GM10266 (cell line): ENCODE results near the gene VSIR.

Experiments
- DNase-seq: peaks from one replicate; pipeline ENCODE4 v3.0.0; 2012; ENCODE audit errors: extremely low spot score
- TF ChIP-seq, protein P1 (sequence below): IDR thresholded peaks from 2 replicates; pipeline ENCODE4 v1.5.1; 2012; ENCODE audit warnings: mild to moderate bottlenecking, low read depth; ENCODE audit not compliant: control insufficient read depth, insufficient read depth; ENCODE audit errors: missing control alignments

VSIR gene

DNA sequence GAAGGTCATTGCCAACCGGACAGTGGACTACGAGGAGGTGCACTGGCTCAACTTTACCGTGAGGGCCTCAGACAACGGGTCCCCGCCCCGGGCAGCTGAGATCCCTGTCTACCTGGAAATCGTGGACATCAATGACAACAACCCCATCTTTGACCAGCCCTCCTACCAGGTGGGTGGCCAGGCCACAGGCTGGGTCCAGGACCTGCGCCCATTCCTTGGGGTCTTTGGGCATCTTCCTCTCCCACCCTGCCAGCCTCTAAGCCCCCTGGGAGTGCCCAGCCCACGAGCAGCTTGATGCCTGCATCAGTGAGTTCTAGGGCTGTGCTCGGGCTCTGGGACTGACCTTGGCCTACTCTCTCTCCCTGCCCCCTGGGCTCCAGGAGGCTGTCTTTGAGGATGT, 25.8 kb upstream of the VSIR start:
- TF ChIP-seq, protein P1, sequence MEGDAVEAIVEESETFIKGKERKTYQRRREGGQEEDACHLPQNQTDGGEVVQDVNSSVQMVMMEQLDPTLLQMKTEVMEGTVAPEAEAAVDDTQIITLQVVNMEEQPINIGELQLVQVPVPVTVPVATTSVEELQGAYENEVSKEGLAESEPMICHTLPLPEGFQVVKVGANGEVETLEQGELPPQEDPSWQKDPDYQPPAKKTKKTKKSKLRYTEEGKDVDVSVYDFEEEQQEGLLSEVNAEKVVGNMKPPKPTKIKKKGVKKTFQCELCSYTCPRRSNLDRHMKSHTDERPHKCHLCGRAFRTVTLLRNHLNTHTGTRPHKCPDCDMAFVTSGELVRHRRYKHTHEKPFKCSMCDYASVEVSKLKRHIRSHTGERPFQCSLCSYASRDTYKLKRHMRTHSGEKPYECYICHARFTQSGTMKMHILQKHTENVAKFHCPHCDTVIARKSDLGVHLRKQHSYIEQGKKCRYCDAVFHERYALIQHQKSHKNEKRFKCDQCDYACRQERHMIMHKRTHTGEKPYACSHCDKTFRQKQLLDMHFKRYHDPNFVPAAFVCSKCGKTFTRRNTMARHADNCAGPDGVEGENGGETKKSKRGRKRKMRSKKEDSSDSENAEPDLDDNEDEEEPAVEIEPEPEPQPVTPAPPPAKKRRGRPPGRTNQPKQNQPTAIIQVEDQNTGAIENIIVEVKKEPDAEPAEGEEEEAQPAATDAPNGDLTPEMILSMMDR, result no peak

DNA sequence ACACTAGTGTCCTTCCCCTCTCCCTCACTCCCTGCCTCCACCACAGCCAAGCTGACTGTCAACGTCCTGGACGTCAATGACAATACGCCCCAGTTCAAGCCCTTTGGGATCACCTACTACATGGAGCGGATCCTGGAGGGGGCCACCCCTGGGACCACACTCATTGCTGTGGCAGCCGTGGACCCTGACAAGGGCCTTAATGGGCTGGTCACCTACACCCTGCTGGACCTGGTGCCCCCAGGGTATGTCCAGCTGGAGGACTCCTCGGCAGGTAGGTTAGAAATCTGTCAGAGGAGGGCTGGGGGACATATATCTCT, 24.9 kb upstream of the VSIR start:
- DNase-seq, result no peak
- TF ChIP-seq, protein P1, result no peak

More for the DNA sequence above, 25.8 kb upstream of the VSIR start:
- DNase-seq, result no peak

DNA sequence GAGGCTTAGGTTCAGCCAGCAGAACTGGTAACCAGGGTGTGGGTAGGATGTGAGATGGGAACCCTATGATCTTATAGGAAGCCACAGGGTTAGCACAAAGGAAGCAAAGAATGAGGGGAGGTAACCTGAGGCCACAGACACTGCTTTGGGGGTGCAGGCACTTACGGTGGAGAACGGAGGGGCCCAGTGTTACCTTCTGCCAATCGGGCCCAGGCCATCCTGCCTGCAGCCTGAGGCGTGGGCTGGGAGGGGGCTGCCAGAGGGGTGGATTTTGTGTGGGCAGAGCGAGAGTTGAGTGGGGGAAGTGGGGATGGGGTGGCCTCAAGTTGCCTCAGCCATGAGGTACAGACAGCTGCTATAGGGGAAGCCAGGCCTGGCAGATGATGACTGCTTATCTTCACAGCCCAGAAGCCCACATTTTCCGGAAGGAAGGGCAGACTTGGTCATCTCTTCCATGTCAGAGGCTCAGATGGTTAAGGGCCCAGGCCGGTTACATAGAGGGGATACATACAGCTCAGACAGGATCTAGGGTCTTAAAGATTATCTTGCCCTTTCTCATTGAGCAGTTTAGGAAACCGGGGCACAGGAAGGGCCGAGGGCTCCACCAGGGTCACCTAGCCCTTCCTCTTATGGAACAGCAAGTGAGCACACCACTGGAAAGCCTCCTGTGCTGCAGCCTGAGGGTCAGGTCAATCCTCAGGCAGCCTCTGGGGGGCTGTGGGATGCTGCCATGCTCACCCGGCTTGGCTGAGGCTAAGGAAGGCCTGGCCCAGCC, 24.4 kb upstream of the VSIR start:
- DNase-seq, result no peak
- TF ChIP-seq, protein P1, result no peak

DNA sequence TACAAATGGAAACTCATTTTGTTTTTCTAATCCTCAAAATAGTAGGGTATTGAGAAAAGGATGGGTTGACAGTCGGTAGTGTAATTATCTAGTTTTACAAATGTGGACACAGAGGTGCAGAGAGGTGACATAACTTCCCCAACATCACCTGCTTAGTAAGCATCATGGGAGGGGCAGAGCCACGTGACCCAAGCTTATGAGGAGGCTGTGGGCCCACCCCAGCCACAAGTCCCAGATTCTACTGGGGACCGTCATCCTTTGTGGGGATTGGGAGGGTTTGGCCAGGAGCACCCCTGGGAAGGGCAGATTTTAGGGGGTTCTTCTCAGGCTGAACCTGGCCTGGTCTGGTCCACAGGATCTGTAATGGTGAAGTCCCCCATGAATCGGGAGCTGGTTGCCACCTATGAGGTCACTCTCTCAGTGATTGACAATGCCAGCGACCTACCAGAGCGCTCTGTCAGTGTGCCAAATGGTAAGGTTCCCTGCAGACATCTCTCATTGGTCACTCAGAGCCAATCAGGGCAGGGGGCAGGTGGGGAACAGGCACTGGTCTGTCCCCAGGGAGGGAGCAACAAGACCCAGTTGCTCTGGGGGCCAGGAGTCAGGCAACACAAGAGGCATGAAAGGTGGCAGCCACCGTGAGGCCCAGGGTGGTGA, 23.6 kb upstream of the VSIR start:
- TF ChIP-seq, protein P1, result no peak
- DNase-seq, result no peak

DNA sequence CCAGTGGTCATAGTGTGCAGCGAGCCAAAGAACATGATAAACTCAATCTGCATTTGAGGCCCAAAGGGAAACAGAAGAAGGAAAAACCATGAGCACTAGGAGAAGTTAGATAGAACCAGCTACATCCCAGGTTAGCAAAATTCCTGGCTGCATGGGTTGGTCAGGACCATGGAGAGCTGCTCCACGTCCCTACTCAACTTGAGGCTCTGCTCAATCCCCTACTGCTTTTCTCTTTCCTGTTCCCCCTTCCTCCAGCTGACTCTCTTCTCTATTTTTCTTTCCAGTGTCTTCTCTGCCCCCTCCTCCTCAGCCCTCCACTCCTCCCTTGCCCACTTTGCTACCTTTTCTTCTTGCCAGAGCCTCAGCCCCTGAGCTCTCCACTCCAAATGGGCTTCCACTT, 21.9 kb upstream of the VSIR start:
- no peak for DNase-seq
- TF ChIP-seq, protein P1, result no peak

DNA sequence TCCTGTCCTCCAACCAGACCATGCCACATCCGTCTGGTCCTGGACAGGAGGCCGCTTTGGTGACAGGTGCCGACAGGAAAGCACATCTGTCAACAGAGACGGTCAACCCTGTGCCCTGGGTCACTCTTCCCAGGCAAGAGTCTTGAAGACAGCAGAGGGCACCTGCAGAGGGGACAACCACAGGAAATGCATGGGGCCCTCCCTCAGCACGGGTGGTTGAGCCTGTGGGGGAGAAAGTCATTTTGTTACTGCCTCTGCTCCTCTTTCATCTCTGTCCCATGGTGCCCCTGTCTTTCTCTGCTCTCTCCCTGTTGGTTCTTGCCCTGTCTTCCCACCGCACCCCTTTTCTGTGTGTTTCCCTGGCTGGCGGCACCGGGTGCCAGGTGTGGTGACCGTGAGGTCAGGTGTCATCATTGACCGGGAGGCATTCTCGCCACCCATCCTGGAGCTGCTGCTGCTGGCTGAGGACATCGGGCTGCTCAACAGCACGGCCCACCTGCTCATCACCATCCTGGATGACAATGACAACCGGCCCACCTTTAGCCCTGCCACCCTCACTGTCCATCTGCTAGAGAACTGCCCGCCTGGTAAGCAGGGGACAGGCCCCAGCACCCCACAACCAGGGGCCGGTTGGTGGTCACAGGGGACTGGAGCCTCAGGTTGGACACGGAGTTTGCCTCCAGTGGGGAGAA, 17.6 kb upstream of the VSIR start:
- TF ChIP-seq, protein P1, result no peak
- DNase-seq, result no peak

DNA sequence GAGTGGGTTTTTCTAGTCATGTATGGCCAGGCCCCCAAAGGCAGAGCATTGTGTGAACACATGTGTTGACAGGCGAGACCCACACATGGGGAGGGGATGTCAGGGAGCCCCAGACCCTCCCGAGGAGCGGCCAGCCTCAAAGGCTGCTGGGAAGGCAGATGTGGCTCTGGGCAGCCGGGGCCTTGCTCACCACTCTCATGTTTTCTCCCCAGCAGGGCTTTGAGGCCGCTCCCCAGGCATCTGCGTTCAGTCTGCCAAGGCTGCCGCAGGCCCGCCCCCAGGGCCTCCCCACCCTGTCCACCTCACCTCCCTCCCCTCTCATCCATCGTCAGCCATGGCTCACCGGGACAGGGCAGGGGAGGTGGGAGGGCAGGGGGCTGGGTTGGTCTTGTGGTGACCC, 16.6 kb upstream of the VSIR start:
- TF ChIP-seq, protein P1, result no peak
- no peak for DNase-seq
